Measurements from ENCODE around the gene KRTAP4-3.
"Not testable (repeated sequence)": the region's sequence is repeated elsewhere in the genome, so short reads cannot be mapped to it uniquely, and the experiment has no call there.

Gene KRTAP4-3

GRCh38 chr17:41150026-41150425 lies 18.0 kb downstream of the KRTAP4-3 start:
- no peak for DNase-seq

GRCh38 chr17:41149652-41149985 lies 18.4 kb downstream of the KRTAP4-3 start, which contains the start of gene KRTAP4-5:
Gene KRTAP4-5, minus strand, starts transcription at chr17:41149825. Its CDS starts 58 bp downstream, at chr17:41149767.
- no peak for DNase-seq

- DNase-seq: not testable (repeated sequence)
These were observed 18.9 kb downstream of the KRTAP4-3 start for GRCh38 chr17:41148971-41149651.

GRCh38 chr17:41147531-41148204 lies 20.4 kb downstream of the KRTAP4-3 start:
- DNase-seq: no peak

- no peak for DNase-seq
These were observed 22.8 kb downstream of the KRTAP4-3 start for GRCh38 chr17:41145261-41145660.

- no peak for DNase-seq
These were observed 23.2 kb downstream of the KRTAP4-3 start for GRCh38 chr17:41144846-41145245.

GRCh38 chr17:41141361-41141760 lies 26.7 kb downstream of the KRTAP4-3 start:
- DNase-seq: no peak

- no peak for DNase-seq
These were observed 27.5 kb downstream of the KRTAP4-3 start, which contains the start of gene KRTAP4-6 for GRCh38 chr17:41140360-41141131. Gene KRTAP4-6, minus strand, starts transcription at chr17:41140544. Its CDS starts 57 bp downstream, at chr17:41140487.

GRCh38 chr17:41139865-41140264 lies 28.2 kb downstream of the KRTAP4-3 start:
- DNase-seq: not testable (repeated sequence)

GRCh38 chr17:41133880-41134735 lies 33.9 kb downstream of the KRTAP4-3 start:
- no peak for DNase-seq

- DNase-seq: no peak
These were observed 36.0 kb downstream of the KRTAP4-3 start for GRCh38 chr17:41131979-41132378.

- no peak for DNase-seq
These were observed 40.6 kb downstream of the KRTAP4-3 start for GRCh38 chr17:41127371-41127770.

GRCh38 chr17:41126412-41126811 lies 41.6 kb downstream of the KRTAP4-3 start:
- DNase-seq: no peak

GRCh38 chr17:41125064-41125463 lies 43.0 kb downstream of the KRTAP4-3 start:
- DNase-seq: no peak

- not testable (repeated sequence) for DNase-seq
These were observed 44.0 kb downstream of the KRTAP4-3 start, which contains the start of gene KRTAP4-12 for GRCh38 chr17:41123991-41124371. Gene KRTAP4-12, minus strand, starts transcription at chr17:41124182. Its CDS starts 60 bp downstream, at chr17:41124122.

- DNase-seq: not testable (repeated sequence)
These were observed 44.6 kb downstream of the KRTAP4-3 start for GRCh38 chr17:41123292-41123990.

GRCh38 chr17:41121742-41122141 lies 46.3 kb downstream of the KRTAP4-3 start:
- DNase-seq: no peak

GRCh38 chr17:41119696-41120690 lies 48.0 kb downstream of the KRTAP4-3 start:
- peak in 1 of 2 donors; percentile 13 for DNase-seq

- DNase-seq: no peak
These were observed 49.3 kb downstream of the KRTAP4-3 start for GRCh38 chr17:41118721-41119120.

GRCh38 chr17:41117846-41118386 lies 50.1 kb downstream of the KRTAP4-3 start, which contains the start of gene KRTAP4-11:
Gene KRTAP4-11, minus strand, starts transcription at chr17:41118373. Its CDS starts 58 bp downstream, at chr17:41118315.
- DNase-seq: not testable (repeated sequence)

Data from CD4-positive, alpha-beta T cell treated with Interleukin-1 beta for 1 hour (primary cell).